Neuronal stem cell (in vitro differentiated cells): ENCODE measurements around the gene VGLL4.

Experiments
- DNase-seq: peaks from one replicate; pipeline ENCODE4 v3.0.0-alpha.2; 2013; ENCODE audit warnings: low spot score
- H2AFZ ChIP-seq: one replicate; pipeline ENCODE4 v1.6.1; 2013; ENCODE audit warnings: mild to moderate bottlenecking, low read length, inconsistent platforms
- H2AK5ac ChIP-seq: 2 replicates; pipeline ENCODE4 v1.6.1; 2013; ENCODE audit warnings: low read depth, mild to moderate bottlenecking, inconsistent platforms, low read length, moderate library complexity, mixed read lengths
- H2BK120ac ChIP-seq: 2 replicates; pipeline ENCODE4 v1.6.1; 2013; ENCODE audit warnings: low read depth, mild to moderate bottlenecking, inconsistent platforms, low read length, moderate library complexity, mixed read lengths
- H2BK12ac ChIP-seq: one replicate; pipeline ENCODE4 v1.6.1; 2013; ENCODE audit warnings: low read length, inconsistent platforms
- H2BK15ac ChIP-seq: 2 replicates; pipeline ENCODE4 v1.6.1; 2013; ENCODE audit warnings: mild to moderate bottlenecking, low read length, inconsistent platforms, mixed read lengths
- H2BK5ac ChIP-seq: one replicate; pipeline ENCODE4 v1.6.1; 2013; ENCODE audit warnings: inconsistent platforms, mild to moderate bottlenecking, low read length, moderate library complexity
- H3K14ac ChIP-seq: one replicate; pipeline ENCODE4 v1.6.1; 2013; ENCODE audit warnings: low read length, inconsistent platforms
- H3K18ac ChIP-seq: 2 replicates; pipeline ENCODE4 v1.6.1; 2013; ENCODE audit warnings: low read length, inconsistent platforms
- H3K23ac ChIP-seq: 2 replicates; pipeline ENCODE4 v1.6.1; 2013; ENCODE audit warnings: low read depth, mild to moderate bottlenecking, mixed read lengths, low read length, inconsistent platforms; ENCODE audit not compliant: poor library complexity
- H3K27ac ChIP-seq: replicated peaks from 3 replicates; pipeline ENCODE4 v1.5.1; 2013; ENCODE audit warnings: low read length, inconsistent platforms
- H3K27me3 ChIP-seq, 3 experiments: 2 replicates each; pipeline ENCODE4 v1.6.1; 2013; ENCODE audit warnings: low read length in 3 of 3, mild to moderate bottlenecking in 2 of 3, inconsistent platforms in 1 of 3, low read depth in 1 of 3, mixed read lengths in 1 of 3, moderate library complexity in 1 of 3; ENCODE audit not compliant: control insufficient read depth in 3 of 3, insufficient read depth in 3 of 3
- H3K36me3 ChIP-seq, 2 donors: replicated peaks in 1 of 2; 2 replicates each; pipeline ENCODE4 v1.6.1; 2013; ENCODE audit warnings: low read length in 2 of 2; ENCODE audit not compliant: control insufficient read depth in 2 of 2, insufficient read depth in 2 of 2
- H3K4ac ChIP-seq: 2 replicates; pipeline ENCODE4 v1.6.1; 2013; ENCODE audit warnings: inconsistent platforms, mild to moderate bottlenecking, low read length, moderate library complexity
- H3K4me1 ChIP-seq, 2 donors: 1 replicate in 1 of 2; 2 replicates in 1 of 2; pipeline ENCODE4 v1.6.1; 2013; ENCODE audit warnings: low read length in 2 of 2, low read depth in 1 of 2; ENCODE audit not compliant: control insufficient read depth in 2 of 2, insufficient read depth in 1 of 2
- H3K4me2 ChIP-seq: one replicate; pipeline ENCODE4 v1.6.1; 2013; ENCODE audit warnings: mild to moderate bottlenecking, low read length, inconsistent platforms; ENCODE audit not compliant: insufficient read depth, poor library complexity, severe bottlenecking
- H3K4me3 ChIP-seq, 2 donors: 2 replicates each; pipeline ENCODE4 v1.5.1; 2013; ENCODE audit warnings: low read length in 2 of 2, mild to moderate bottlenecking in 2 of 2, inconsistent platforms in 1 of 2, moderate library complexity in 1 of 2
- H3K79me1 ChIP-seq: one replicate; pipeline ENCODE4 v1.6.1; 2013; ENCODE audit warnings: low read depth, mild to moderate bottlenecking, inconsistent platforms, low read length, moderate library complexity
- H3K9ac ChIP-seq: one replicate; pipeline ENCODE4 v1.6.1; 2013; ENCODE audit warnings: mild to moderate bottlenecking, low read depth, low read length, inconsistent platforms; ENCODE audit not compliant: poor library complexity
- H3K9me3 ChIP-seq, 2 donors: replicated peaks in 1 of 2; 2 replicates each; pipeline versions ENCODE3 to v1.6.1; 2013; ENCODE audit warnings: low read length in 2 of 2, mild to moderate bottlenecking in 2 of 2, inconsistent platforms in 1 of 2, low read depth in 1 of 2, mixed read lengths in 1 of 2, moderate library complexity in 1 of 2; ENCODE audit not compliant: control insufficient read depth in 2 of 2, insufficient read depth in 1 of 2
- H4K8ac ChIP-seq: one replicate; pipeline ENCODE4 v1.6.1; 2013; ENCODE audit warnings: low read depth, mild to moderate bottlenecking, inconsistent platforms, low read length, moderate library complexity
- H4K91ac ChIP-seq: one replicate; pipeline ENCODE4 v1.6.1; 2013; ENCODE audit warnings: low read length, low read depth, mild to moderate bottlenecking, inconsistent platforms; ENCODE audit not compliant: poor library complexity
- WGBS, 2 donors: extraction: QIAGEN DNeasy Blood & Tissue Kit; methylation state at CpG; one replicate each; pipeline ENCODE4 v1.1.7; 2013; ENCODE audit warnings: missing lambda C conversion rate in 2 of 2, mixed read lengths in 1 of 2; ENCODE audit not compliant: insufficient read length in 2 of 2, insufficient replicate concordance in 1 of 2; ENCODE audit errors: extremely low coverage in 2 of 2; 5-methylcytosine and 5-hydroxymethylcytosine counted together

The VGLL4 gene

GRCh38 chr3:11606090-11606784 is 37.5 kb downstream of the VGLL4 start:
- WGBS, 2 donors, result no CpG with 5 or more reads among the region's 11 CpGs
- Histone ChIP-seq H4K91ac (no peak overlapping the region), H3K36me3 (peaks cover under 1 to 43% of the 10 kb centered on the region in 2 donors), H2BK12ac (no peak overlapping the region), H3K23ac (no peak overlapping the region), H3K4me3 (no peak overlapping the region), H3K9me3 (peaks cover 0 to 3% of the 10 kb centered on the region in 2 donors), H4K8ac (no peak overlapping the region), H3K4me1 (peaks cover 27 to 33% of the 10 kb centered on the region in 2 donors), H2AFZ (no peak overlapping the region), H2BK15ac (no peak overlapping the region), H3K4me2 (no peak overlapping the region), H2BK120ac (no peak overlapping the region), H3K79me1 (peaks cover 15% of the 10 kb centered on the region), H3K27me3 (no peaks in the 10 kb centered on the region), H3K14ac (no peak overlapping the region), H2BK5ac (no peak overlapping the region), H2AK5ac (no peak overlapping the region), H3K18ac (no peak overlapping the region), H3K27ac (no peak overlapping the region), H3K4ac (no peak overlapping the region), H3K9ac (no peak overlapping the region)
- DNase-seq, result no peak

- H2BK12ac ChIP-seq, result no peak overlapping the region
- H3K27me3 ChIP-seq, result no peaks in the 10 kb centered on the region
- H2BK120ac ChIP-seq, result no peak overlapping the region
- WGBS, 2 donors, result no CpG with 5 or more reads among the region's 1 CpG
- H3K9ac ChIP-seq, result no peak overlapping the region
- H3K4me3 ChIP-seq, result no peak overlapping the region
- H3K23ac ChIP-seq, result no peak overlapping the region
- H3K9me3 ChIP-seq, result peaks cover 0 to 3% of the 10 kb centered on the region in 2 donors
- no peak overlapping the region for H3K4me2 ChIP-seq
- H2BK15ac ChIP-seq, result no peak overlapping the region
- no peak overlapping the region for H2AFZ ChIP-seq
- no peak overlapping the region for H2BK5ac ChIP-seq
- no peak for DNase-seq
- no peak overlapping the region for H3K4ac ChIP-seq
- H3K4me1 ChIP-seq, result peaks cover 27 to 32% of the 10 kb centered on the region in 2 donors
- H3K14ac ChIP-seq, result no peak overlapping the region
- H3K79me1 ChIP-seq, result peaks cover 15% of the 10 kb centered on the region
- H3K27ac ChIP-seq, result no peak overlapping the region
- H2AK5ac ChIP-seq, result no peak overlapping the region
- no peak overlapping the region for H4K91ac ChIP-seq
- no peak overlapping the region for H4K8ac ChIP-seq
- no peak overlapping the region for H3K18ac ChIP-seq
- H3K36me3 ChIP-seq, result peaks cover 3 to 51% of the 10 kb centered on the region in 2 donors
Measured at GRCh38 chr3:11605398-11605797, 38.3 kb downstream of the VGLL4 start.

- DNase-seq, result no peak
- peaks cover 21 to 28% of the 10 kb centered on the region in 2 donors for H3K4me1 ChIP-seq
- H3K4ac ChIP-seq, result no peak overlapping the region
- H3K23ac ChIP-seq, result no peak overlapping the region
- H3K9ac ChIP-seq, result no peak overlapping the region
- no peak overlapping the region for H3K27ac ChIP-seq
- H2BK12ac ChIP-seq, result no peak overlapping the region
- H2AFZ ChIP-seq, result no peak overlapping the region
- no peak overlapping the region for H2BK15ac ChIP-seq
- no peak overlapping the region for H4K8ac ChIP-seq
- H2BK5ac ChIP-seq, result no peak overlapping the region
- H3K4me3 ChIP-seq, result no peak overlapping the region
- H4K91ac ChIP-seq, result no peak overlapping the region
- no peak overlapping the region for H2BK120ac ChIP-seq
- H2AK5ac ChIP-seq, result peak overlapping the region; percentile 81
- no peaks in the 10 kb centered on the region for H3K27me3 ChIP-seq
- no peak overlapping the region for H3K4me2 ChIP-seq
- no peak overlapping the region for H3K14ac ChIP-seq
- peak overlapping the region; percentile 71 for H3K18ac ChIP-seq
- no CpG with 5 or more reads among the region's 15 CpGs for WGBS, 2 donors
- H3K36me3 ChIP-seq, result peaks cover 3 to 60% of the 10 kb centered on the region in 2 donors
- peaks cover 10% of the 10 kb centered on the region for H3K79me1 ChIP-seq
- peaks cover 0 to 3% of the 10 kb centered on the region in 2 donors for H3K9me3 ChIP-seq
Measured at GRCh38 chr3:11604139-11604892, 39.4 kb downstream of the VGLL4 start.

- H3K79me1 ChIP-seq, result peaks cover 7% of the 10 kb centered on the region
- peaks cover 3 to 67% of the 10 kb centered on the region in 2 donors for H3K36me3 ChIP-seq
- H3K4me2 ChIP-seq, result no peak overlapping the region
- no peak overlapping the region for H4K91ac ChIP-seq
- peak overlapping the region; percentile 81 for H2AK5ac ChIP-seq
- no peak overlapping the region for H3K27ac ChIP-seq
- H2BK5ac ChIP-seq, result no peak overlapping the region
- H3K4me1 ChIP-seq, result peaks cover 21 to 28% of the 10 kb centered on the region in 2 donors
- no peak overlapping the region for H3K9ac ChIP-seq
- no peak overlapping the region for H2BK12ac ChIP-seq
- H3K27me3 ChIP-seq, result no peaks in the 10 kb centered on the region
- no peak overlapping the region for H3K4me3 ChIP-seq
- H4K8ac ChIP-seq, result no peak overlapping the region
- H3K14ac ChIP-seq, result no peak overlapping the region
- WGBS, 2 donors, result no CpG with 5 or more reads among the region's 9 CpGs
- no peak for DNase-seq
- H3K18ac ChIP-seq, result peak overlapping the region; percentile 76
- H2BK15ac ChIP-seq, result no peak overlapping the region
- H3K4ac ChIP-seq, result no peak overlapping the region
- H3K9me3 ChIP-seq, result peaks cover 0 to 9% of the 10 kb centered on the region in 2 donors
- H2BK120ac ChIP-seq, result no peak overlapping the region
- H2AFZ ChIP-seq, result no peak overlapping the region
- H3K23ac ChIP-seq, result no peak overlapping the region
Measured at GRCh38 chr3:11603628-11604027, 40.1 kb downstream of the VGLL4 start.
